ENCODE results near the gene FAM149A. TPM values are rescaled to one million over a fixed set of nuclear protein-coding genes. Genes with fewer than 3 reads are reported as not detected.
A peak's percentile ranks its signal among the peaks of the same experiment; 100 is the strongest.

FAM149A gene
- total RNA-seq, 5 donors from 2014 or later (not counting 1 experiment from before 2014, with no cell fraction given): 0.57 to 3.2 (median 1.1) TPM

DNA sequence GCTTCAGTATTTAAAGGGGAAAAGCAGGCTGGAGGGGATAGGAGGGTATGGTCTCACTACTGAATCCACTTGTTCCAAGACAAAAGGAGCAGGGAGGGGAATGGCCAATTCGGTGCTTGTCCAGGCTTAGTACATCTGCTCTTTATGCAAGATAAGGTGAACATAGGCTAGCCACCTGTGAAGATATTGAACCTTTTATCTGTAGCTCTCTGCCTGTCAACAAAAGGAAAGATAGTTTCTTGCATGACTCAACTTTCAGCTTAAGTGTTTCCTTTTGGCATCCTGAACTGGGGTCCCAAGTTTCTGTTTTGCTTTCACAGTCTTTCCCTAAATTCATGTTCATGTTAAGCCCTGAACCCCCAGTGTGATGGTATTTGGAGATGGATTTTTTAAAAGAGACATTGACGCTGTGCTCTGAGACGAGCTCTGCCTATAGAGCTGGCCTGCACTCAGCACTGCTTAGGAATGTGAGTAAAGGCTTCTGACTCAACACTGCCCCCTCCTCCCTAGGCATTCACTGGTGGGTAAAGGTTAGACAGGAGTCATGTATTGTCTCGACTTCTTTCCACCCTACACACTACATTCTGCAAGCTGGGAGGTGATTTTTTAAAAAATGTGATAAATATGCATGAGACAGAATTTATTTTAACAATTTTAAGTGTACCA lies 28.2 kb downstream of the FAM149A start:
- DNase-seq: peak in 1 of 35 experiments; percentile 6
- CTCF ChIA-PET: no interaction called here
- POLR2A ChIA-PET: no interaction called here
- ATAC-seq (replicated peaks in 1 of 4): peak in 1 of 4 experiments; percentile 54
- Histone ChIP-seq H3K9me3 (no peaks in the 10 kb centered on the region), H3K27ac (ENCODE audit: low read length) (no peak overlapping the region), H3K4me3 (ENCODE audit: control insufficient read depth in 1 of 2, extremely low read depth in 1 of 2, low read length in 1 of 2) (no peak overlapping the region), H3K27me3 (replicated peaks in 1 of 2; ENCODE audit: control insufficient read depth in 2 of 2, extremely low read depth in 1 of 2, insufficient read depth in 2 of 2, low read length in 1 of 2) (peaks cover 0 to 4% of the 10 kb centered on the region in 2 experiments), H3K36me3 (ENCODE audit: control insufficient read depth in 2 of 2, extremely low read depth in 1 of 2, insufficient read depth in 1 of 2, low read length in 1 of 2) (no peaks in the 10 kb centered on the region), H3K4me1 (ENCODE audit: control insufficient read depth in 1 of 2, extremely low read depth in 1 of 2, insufficient read depth in 2 of 2, low read length in 2 of 2) (no peaks in the 10 kb centered on the region)
- no peaks in the 10 kb centered on the region for H3K4me1 Mint-ChIP-seq
- H3K36me3 Mint-ChIP-seq: no peaks in the 10 kb centered on the region
- H3K4me3 Mint-ChIP-seq: no peak overlapping the region
- 80% methylated on average over 1 of the region's 4 CpGs for WGBS (ENCODE audit: insufficient coverage)
- H3K27ac Mint-ChIP-seq: no peak overlapping the region
- peaks cover 7 to 8% of the 10 kb centered on the region in 2 donors for H3K27me3 Mint-ChIP-seq
- H3K9me3 Mint-ChIP-seq: no peaks in the 10 kb centered on the region

- POLR2A ChIA-PET: no interaction called here
- no peak for ATAC-seq (replicated peaks in 1 of 4)
These were observed 29.8 kb downstream of the FAM149A start for GRCh38 chr4:186134257-186134656.

GRCh38 chr4:186134861-186135260 lies 30.4 kb downstream of the FAM149A start:
- Histone ChIP-seq H3K36me3 (ENCODE audit: control insufficient read depth in 2 of 2, extremely low read depth in 1 of 2, insufficient read depth in 1 of 2, low read length in 1 of 2) (no peaks in the 10 kb centered on the region), H3K27me3 (replicated peaks in 1 of 2; ENCODE audit: control insufficient read depth in 2 of 2, extremely low read depth in 1 of 2, insufficient read depth in 2 of 2, low read length in 1 of 2) (peaks cover 4 to 8% of the 10 kb centered on the region in 2 experiments), H3K4me3 (ENCODE audit: control insufficient read depth in 1 of 2, extremely low read depth in 1 of 2, low read length in 1 of 2) (no peak overlapping the region), H3K9me3 (no peaks in the 10 kb centered on the region), H3K27ac (ENCODE audit: low read length) (no peak overlapping the region), H3K4me1 (ENCODE audit: control insufficient read depth in 1 of 2, extremely low read depth in 1 of 2, insufficient read depth in 2 of 2, low read length in 2 of 2) (no peaks in the 10 kb centered on the region)
- WGBS (ENCODE audit: insufficient coverage): 90% methylated on average over 7 of the region's 11 CpGs
- Mint-ChIP-seq H3K27ac (no peak overlapping the region), H3K4me1 (no peaks in the 10 kb centered on the region), H3K9me3 (no peaks in the 10 kb centered on the region), H3K36me3 (no peaks in the 10 kb centered on the region), H3K4me3 (no peak overlapping the region), H3K27me3 (peaks cover 4 to 12% of the 10 kb centered on the region in 2 donors)
- ChIA-PET POLR2A (no interaction called here), CTCF (no interaction called here)
- no peak for ATAC-seq (replicated peaks in 1 of 4)
- no peak for DNase-seq

More at GRCh38 chr4:186134257-186134656, 29.8 kb downstream of the FAM149A start:
- Mint-ChIP-seq H3K4me1 (no peaks in the 10 kb centered on the region), H3K9me3 (no peaks in the 10 kb centered on the region), H3K27ac (no peak overlapping the region), H3K27me3 (peaks cover 4 to 12% of the 10 kb centered on the region in 2 donors), H3K36me3 (no peaks in the 10 kb centered on the region), H3K4me3 (no peak overlapping the region)
- Histone ChIP-seq H3K27me3 (replicated peaks in 1 of 2; ENCODE audit: control insufficient read depth in 2 of 2, extremely low read depth in 1 of 2, insufficient read depth in 2 of 2, low read length in 1 of 2) (peaks cover 4 to 7% of the 10 kb centered on the region in 2 experiments), H3K4me1 (ENCODE audit: control insufficient read depth in 1 of 2, extremely low read depth in 1 of 2, insufficient read depth in 2 of 2, low read length in 2 of 2) (no peaks in the 10 kb centered on the region), H3K4me3 (ENCODE audit: control insufficient read depth in 1 of 2, extremely low read depth in 1 of 2, low read length in 1 of 2) (no peak overlapping the region), H3K36me3 (ENCODE audit: control insufficient read depth in 2 of 2, extremely low read depth in 1 of 2, insufficient read depth in 1 of 2, low read length in 1 of 2) (no peaks in the 10 kb centered on the region), H3K9me3 (no peaks in the 10 kb centered on the region), H3K27ac (ENCODE audit: low read length) (no peak overlapping the region)
- CTCF ChIA-PET: no interaction called here
- no peak for DNase-seq
- 31% methylated on average over 3 of the region's 3 CpGs for WGBS (ENCODE audit: insufficient coverage)

- Histone ChIP-seq H3K27ac (ENCODE audit: low read length) (no peak overlapping the region), H3K27me3 (replicated peaks in 1 of 2; ENCODE audit: control insufficient read depth in 2 of 2, extremely low read depth in 1 of 2, insufficient read depth in 2 of 2, low read length in 1 of 2) (peaks cover 2 to 8% of the 10 kb centered on the region in 2 experiments), H3K36me3 (ENCODE audit: control insufficient read depth in 2 of 2, extremely low read depth in 1 of 2, insufficient read depth in 1 of 2, low read length in 1 of 2) (no peaks in the 10 kb centered on the region), H3K4me1 (ENCODE audit: control insufficient read depth in 1 of 2, extremely low read depth in 1 of 2, insufficient read depth in 2 of 2, low read length in 2 of 2) (no peaks in the 10 kb centered on the region), H3K9me3 (no peaks in the 10 kb centered on the region), H3K4me3 (ENCODE audit: control insufficient read depth in 1 of 2, extremely low read depth in 1 of 2, low read length in 1 of 2) (no peak overlapping the region)
- Mint-ChIP-seq H3K4me1 (no peaks in the 10 kb centered on the region), H3K27ac (no peak overlapping the region), H3K4me3 (no peak overlapping the region), H3K27me3 (peaks cover 7 to 16% of the 10 kb centered on the region in 2 donors), H3K36me3 (no peaks in the 10 kb centered on the region), H3K9me3 (no peaks in the 10 kb centered on the region)
- WGBS (ENCODE audit: insufficient coverage): no CpG with 5 or more reads among the region's 6 CpGs
- ChIA-PET CTCF (interaction anchor here (0.5 to 2.3 kb wide), 19 partner anchors 8 to 886 kb away, joined by 3 to 14 read pairs (median 4); partner anchors contain the start of gene TLR3 (in 1 of the 2)), POLR2A (interaction anchor here in 1 of 2 donors (0.5 kb wide), 1 partner anchor 62 kb away, joined by 3 read pairs; no protein-coding TSS in a partner anchor)
- peak in 1 of 35 experiments; percentile 12 for DNase-seq
- no peak for ATAC-seq (replicated peaks in 1 of 4)
These were observed 32.8 kb downstream of the FAM149A start for GRCh38 chr4:186137196-186137794.

GRCh38 chr4:186144198-186144945 lies 39.9 kb downstream of the FAM149A start:
- no peaks in the 10 kb centered on the region for H3K36me3 Mint-ChIP-seq
- 3% methylated on average over 57 of the region's 72 CpGs for WGBS (ENCODE audit: insufficient coverage)
- H3K36me3 ChIP-seq (ENCODE audit: control insufficient read depth in 2 of 2, extremely low read depth in 1 of 2, insufficient read depth in 1 of 2, low read length in 1 of 2): no peaks in the 10 kb centered on the region
- no peak overlapping the region for H3K27ac ChIP-seq (ENCODE audit: low read length)
- H3K27me3 ChIP-seq (replicated peaks in 1 of 2; ENCODE audit: control insufficient read depth in 2 of 2, extremely low read depth in 1 of 2, insufficient read depth in 2 of 2, low read length in 1 of 2): peaks cover 24 to 33% of the 10 kb centered on the region in 2 experiments
- CTCF ChIA-PET: no interaction called here
- DNase-seq (no peak), ATAC-seq (replicated peaks in 1 of 4) (peak in 3 of 4 experiments; percentile 50 to 67 (median 58))
- H3K9me3 ChIP-seq: no peaks in the 10 kb centered on the region
- no peaks in the 10 kb centered on the region for H3K9me3 Mint-ChIP-seq
- H3K27ac Mint-ChIP-seq: peak overlapping the region in 1 of 2 donors; percentile 52
- peak overlapping the region in 1 of 2 donors; percentile 39 for H3K4me3 ChIP-seq (ENCODE audit: control insufficient read depth in 1 of 2, extremely low read depth in 1 of 2, low read length in 1 of 2)
- peaks cover 30 to 51% of the 10 kb centered on the region in 2 donors for H3K27me3 Mint-ChIP-seq
- peaks cover 8 to 15% (median 13%) of the 10 kb centered on the region in 3 donors for H3K4me1 Mint-ChIP-seq
- H3K4me3 Mint-ChIP-seq: peak overlapping the region; percentile 61 to 77 (median 75)
- POLR2A ChIA-PET: no interaction called here
- H3K4me1 ChIP-seq (ENCODE audit: control insufficient read depth in 1 of 2, extremely low read depth in 1 of 2, insufficient read depth in 2 of 2, low read length in 2 of 2): peaks cover 0 to 9% of the 10 kb centered on the region in 2 experiments

- Histone ChIP-seq H3K9me3 (no peaks in the 10 kb centered on the region), H3K4me3 (ENCODE audit: control insufficient read depth in 1 of 2, extremely low read depth in 1 of 2, low read length in 1 of 2) (peak overlapping the region in 1 of 2 donors; percentile 51), H3K4me1 (ENCODE audit: control insufficient read depth in 1 of 2, extremely low read depth in 1 of 2, insufficient read depth in 2 of 2, low read length in 2 of 2) (peaks cover 0 to 9% of the 10 kb centered on the region in 2 experiments), H3K27ac (ENCODE audit: low read length) (no peak overlapping the region), H3K27me3 (replicated peaks in 1 of 2; ENCODE audit: control insufficient read depth in 2 of 2, extremely low read depth in 1 of 2, insufficient read depth in 2 of 2, low read length in 1 of 2) (peaks cover 24 to 40% of the 10 kb centered on the region in 2 experiments), H3K36me3 (ENCODE audit: control insufficient read depth in 2 of 2, extremely low read depth in 1 of 2, insufficient read depth in 1 of 2, low read length in 1 of 2) (no peaks in the 10 kb centered on the region)
- DNase-seq (peak in 1 of 35 experiments; percentile 4), ATAC-seq (replicated peaks in 1 of 4) (peak in 3 of 4 experiments; percentile 54 to 76 (median 70))
- H3K4me3 Mint-ChIP-seq: peak overlapping the region; percentile 52 to 76 (median 65)
- POLR2A ChIA-PET: no interaction called here
- no peaks in the 10 kb centered on the region for H3K9me3 Mint-ChIP-seq
- CTCF ChIA-PET: no interaction called here
- no peak overlapping the region for H3K27ac Mint-ChIP-seq
- no peaks in the 10 kb centered on the region for H3K36me3 Mint-ChIP-seq
- H3K27me3 Mint-ChIP-seq: peaks cover 30 to 57% of the 10 kb centered on the region in 2 donors
- 2% methylated on average over 50 of the region's 54 CpGs for WGBS (ENCODE audit: insufficient coverage)
- H3K4me1 Mint-ChIP-seq: peaks cover 8 to 15% (median 13%) of the 10 kb centered on the region in 3 donors
These were observed 40.6 kb downstream of the FAM149A start for GRCh38 chr4:186144946-186145569.

All from T-cell (primary cell).